Coronary artery (tissue), 2 donors: ENCODE measurements around the gene FRMD5.

Experiments used
- DNase-seq: peaks from one replicate; pipeline ENCODE4 v3.0.0-alpha.2; 2017; ENCODE audit warnings: low spot score
- H3K27ac ChIP-seq, 2 donors: fragments of 200-600 bp; sonication (generic); one replicate each; pipeline ENCODE4 v1.5.1; 2016 to 2019
- H3K4me3 ChIP-seq: fragments of 200-600 bp; sonication (generic); 2 replicates; pipeline ENCODE4 v1.5.1; 2016; ENCODE audit warnings: mild to moderate bottlenecking, moderate library complexity
- TF ChIP-seq, protein P1 (sequence below): fragments of 200-600 bp; sonication (generic); IDR thresholded peaks from one replicate; pipeline ENCODE4 v1.5.1; 2019; ENCODE audit warnings: antibody characterized with exemption

The FRMD5 gene

GRCh38 chr15:43928152-43928551 lies 266.9 kb downstream of the FRMD5 start:
- Histone ChIP-seq H3K4me3 (no peak overlapping the region), H3K27ac (no peak overlapping the region)
- DNase-seq = no peak
- TF ChIP-seq, protein P1, sequence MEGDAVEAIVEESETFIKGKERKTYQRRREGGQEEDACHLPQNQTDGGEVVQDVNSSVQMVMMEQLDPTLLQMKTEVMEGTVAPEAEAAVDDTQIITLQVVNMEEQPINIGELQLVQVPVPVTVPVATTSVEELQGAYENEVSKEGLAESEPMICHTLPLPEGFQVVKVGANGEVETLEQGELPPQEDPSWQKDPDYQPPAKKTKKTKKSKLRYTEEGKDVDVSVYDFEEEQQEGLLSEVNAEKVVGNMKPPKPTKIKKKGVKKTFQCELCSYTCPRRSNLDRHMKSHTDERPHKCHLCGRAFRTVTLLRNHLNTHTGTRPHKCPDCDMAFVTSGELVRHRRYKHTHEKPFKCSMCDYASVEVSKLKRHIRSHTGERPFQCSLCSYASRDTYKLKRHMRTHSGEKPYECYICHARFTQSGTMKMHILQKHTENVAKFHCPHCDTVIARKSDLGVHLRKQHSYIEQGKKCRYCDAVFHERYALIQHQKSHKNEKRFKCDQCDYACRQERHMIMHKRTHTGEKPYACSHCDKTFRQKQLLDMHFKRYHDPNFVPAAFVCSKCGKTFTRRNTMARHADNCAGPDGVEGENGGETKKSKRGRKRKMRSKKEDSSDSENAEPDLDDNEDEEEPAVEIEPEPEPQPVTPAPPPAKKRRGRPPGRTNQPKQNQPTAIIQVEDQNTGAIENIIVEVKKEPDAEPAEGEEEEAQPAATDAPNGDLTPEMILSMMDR = no peak

GRCh38 chr15:43927203-43927602 lies 267.9 kb downstream of the FRMD5 start:
- DNase-seq = no peak
- Histone ChIP-seq H3K4me3 (no peak overlapping the region), H3K27ac (no peak overlapping the region)
- TF ChIP-seq, protein P1 = no peak

GRCh38 chr15:43923553-43923952 lies 271.5 kb downstream of the FRMD5 start:
- TF ChIP-seq, protein P1 = no peak
- Histone ChIP-seq H3K4me3 (no peak overlapping the region), H3K27ac (no peak overlapping the region)
- no peak for DNase-seq

- DNase-seq = no peak
These were observed 273.1 kb downstream of the FRMD5 start for GRCh38 chr15:43922021-43922420.

GRCh38 chr15:43920815-43921214 lies 274.3 kb downstream of the FRMD5 start:
- Histone ChIP-seq H3K27ac (no peak overlapping the region), H3K4me3 (no peak overlapping the region)
- TF ChIP-seq, protein P1 = no peak
- no peak for DNase-seq

More at GRCh38 chr15:43922021-43922420, 273.1 kb downstream of the FRMD5 start:
- Histone ChIP-seq H3K27ac (no peak overlapping the region), H3K4me3 (no peak overlapping the region)
- TF ChIP-seq, protein P1 = no peak

GRCh38 chr15:43920254-43920600 lies 274.8 kb downstream of the FRMD5 start:
- H3K4me3 ChIP-seq = no peak overlapping the region
- no peak overlapping the region for H3K27ac ChIP-seq
- no peak for DNase-seq
- TF ChIP-seq, protein P1 = no peak

GRCh38 chr15:43919540-43920253 lies 275.4 kb downstream of the FRMD5 start:
- TF ChIP-seq, protein P1 = no peak
- Histone ChIP-seq H3K4me3 (no peak overlapping the region), H3K27ac (no peak overlapping the region)
- no peak for DNase-seq
